MM.1S (cell line): ENCODE measurements around the gene S100A16.
A peak's percentile ranks its signal among the peaks of the same experiment; 100 is the strongest.

Source experiments
- DNase-seq: peaks from one replicate; pipeline ENCODE4 v3.0.0-alpha.2; 2015
- H2AFZ ChIP-seq: fragments of 300-600 bp; sonication (generic); 2 replicates; pipeline ENCODE4 v1.6.0; 2016; ENCODE audit warnings: antibody characterized with exemption, low read length
- H3F3A ChIP-seq: fragments of 300-600 bp; sonication (generic); 2 replicates; pipeline ENCODE4 v1.6.1; 2016; ENCODE audit warnings: mild to moderate bottlenecking, antibody characterized with exemption, low read length, moderate library complexity, mixed read lengths; ENCODE audit not compliant: insufficient read depth
- H3K27ac ChIP-seq: fragments of 300-600 bp; sonication (generic); 2 replicates; pipeline ENCODE4 v1.5.1; 2016; ENCODE audit warnings: mild to moderate bottlenecking, low read length
- H3K27me3 ChIP-seq: fragments of 300-600 bp; sonication (generic); replicated peaks from 2 replicates; pipeline ENCODE4 v1.6.0; 2016; ENCODE audit warnings: low read length; ENCODE audit not compliant: insufficient read depth
- H3K36me3 ChIP-seq: fragments of 300-600 bp; sonication (generic); replicated peaks from 2 replicates; pipeline ENCODE4 v1.6.1; 2016; ENCODE audit warnings: mild to moderate bottlenecking, low read length, mixed read lengths; ENCODE audit not compliant: insufficient read depth
- H3K4me1 ChIP-seq: fragments of 300-600 bp; sonication (generic); 2 replicates; pipeline ENCODE4 v1.6.1; 2016; ENCODE audit warnings: low read length, mixed read lengths
- H3K4me2 ChIP-seq: fragments of 300-600 bp; sonication (generic); 2 replicates; pipeline ENCODE4 v1.6.0; 2016; ENCODE audit warnings: low read depth, low read length
- H3K4me3 ChIP-seq: fragments of 300-600 bp; sonication (generic); 2 replicates; pipeline ENCODE4 v1.5.1; 2016; ENCODE audit warnings: low read length, mixed read lengths
- H3K79me2 ChIP-seq: fragments of 300-600 bp; sonication (generic); 2 replicates; pipeline ENCODE4 v1.6.1; 2016; ENCODE audit warnings: mixed run types, low read length, mixed read lengths
- H3K9ac ChIP-seq: fragments of 300-600 bp; sonication (generic); 2 replicates; pipeline ENCODE4 v1.6.1; 2016; ENCODE audit warnings: low read length, mixed read lengths
- H3K9me2 ChIP-seq: fragments of 300-600 bp; sonication (generic); replicated peaks from 2 replicates; pipeline ENCODE4 v1.6.1; 2016; ENCODE audit warnings: mild to moderate bottlenecking, low read length, mixed read lengths; ENCODE audit not compliant: insufficient read depth
- H3K9me3 ChIP-seq: fragments of 300-600 bp; sonication (generic); replicated peaks from 2 replicates; pipeline ENCODE4 v1.6.1; 2016; ENCODE audit warnings: mild to moderate bottlenecking, low read length, mixed read lengths; ENCODE audit not compliant: insufficient read depth
- H4K20me1 ChIP-seq: fragments of 300-600 bp; sonication (generic); 2 replicates; pipeline ENCODE4 v1.6.1; 2016; ENCODE audit warnings: mild to moderate bottlenecking, low read length, moderate library complexity, mixed read lengths; ENCODE audit not compliant: insufficient read depth
- CTCF ChIP-seq: fragments of 300-600 bp; sonication (generic); IDR thresholded peaks from 2 replicates; pipeline ENCODE4 v1.5.1; 2016; ENCODE audit warnings: antibody characterized with exemption, low read length, mixed read lengths
- EZH2 ChIP-seq: fragments of 300-600 bp; sonication (generic); optimal IDR thresholded peaks from 2 replicates; pipeline ENCODE3; 2017; ENCODE audit warnings: low read depth, mild to moderate bottlenecking, antibody characterized with exemption, low read length, mixed read lengths
- EZH2phosphoT487 ChIP-seq: fragments of 300-600 bp; sonication (generic); IDR thresholded peaks from 2 replicates; pipeline ENCODE4 v1.6.1; 2018; ENCODE audit warnings: antibody characterized with exemption, low read length

The S100A16 gene

GRCh38 chr1:153566414-153567371 is 46.2 kb downstream of the S100A16 start:
- Histone ChIP-seq H3F3A (no peaks in the 10 kb centered on the region), H3K27me3 (no peaks in the 10 kb centered on the region), H3K36me3 (no peaks in the 10 kb centered on the region), H4K20me1 (no peaks in the 10 kb centered on the region), H2AFZ (peak overlapping the region; percentile 66), H3K4me3 (no peak overlapping the region), H3K79me2 (no peaks in the 10 kb centered on the region), H3K27ac (no peak overlapping the region), H3K4me1 (peaks cover 12% of the 10 kb centered on the region), H3K9ac (peak overlapping the region; percentile 14; the same call in 1 of the 2 replicates), H3K9me3 (no peaks in the 10 kb centered on the region), H3K4me2 (peak overlapping the region; percentile 27), H3K9me2 (no peaks in the 10 kb centered on the region)
- TF ChIP-seq CTCF (no peak), EZH2 (no peak), EZH2phosphoT487 (no peak)
- DNase-seq, result peak; percentile 64

- no peak within 1 kb of the TSS for H3K27ac ChIP-seq
- H3K4me1 ChIP-seq, result peaks cover 12% of the 10 kb centered on the region
- no peak within 1 kb of the TSS for H3K4me3 ChIP-seq
Measured at GRCh38 chr1:153565529-153566374, 47.2 kb downstream of the S100A16 start, which contains the start of gene S100A2. TSS of gene S100A2 (minus strand) at chr1:153565844. CDS start at chr1:153563877, 1,967 bp downstream.

GRCh38 chr1:153563991-153564390 is 48.9 kb downstream of the S100A16 start:
- no peaks in the 10 kb centered on the region for H3K79me2 ChIP-seq
- H3F3A ChIP-seq, result no peaks in the 10 kb centered on the region
- no peak overlapping the region for H3K9ac ChIP-seq
- H3K27me3 ChIP-seq, result no peaks in the 10 kb centered on the region
- no peak for DNase-seq
- no peak overlapping the region for H3K4me2 ChIP-seq
- H3K9me2 ChIP-seq, result no peaks in the 10 kb centered on the region
- H2AFZ ChIP-seq, result no peak overlapping the region
- H3K27ac ChIP-seq, result no peak overlapping the region
- no peak overlapping the region for H3K4me3 ChIP-seq
- no peaks in the 10 kb centered on the region for H4K20me1 ChIP-seq
- no peaks in the 10 kb centered on the region for H3K36me3 ChIP-seq
- H3K4me1 ChIP-seq, result peaks cover 12% of the 10 kb centered on the region
- TF ChIP-seq EZH2, result no peak
- TF ChIP-seq EZH2phosphoT487, result no peak
- TF ChIP-seq CTCF, result no peak
- H3K9me3 ChIP-seq, result no peaks in the 10 kb centered on the region

More at GRCh38 chr1:153565529-153566374, 47.2 kb downstream of the S100A16 start, which contains the start of gene S100A2:
- Histone ChIP-seq H3K27me3 (no peaks in the 10 kb centered on the region), H3K4me2 (peak within 1 kb of the TSS; percentile 27), H3K9ac (peak within 1 kb of the TSS; percentile 14; the same call in 1 of the 2 replicates), H3K9me3 (no peaks in the 10 kb centered on the region), H3K9me2 (no peaks in the 10 kb centered on the region), H4K20me1 (no peaks in the 10 kb centered on the region), H2AFZ (peak within 1 kb of the TSS; percentile 66), H3K36me3 (no peaks in the 10 kb centered on the region), H3K79me2 (no peaks in the 10 kb centered on the region), H3F3A (no peaks in the 10 kb centered on the region)
- DNase-seq, result no peak
- TF ChIP-seq EZH2phosphoT487 (no peak), EZH2 (no peak), CTCF (no peak)
